ENCODE data around the gene GPATCH2. TPM values are rescaled to one million over a fixed set of nuclear protein-coding genes. Genes with fewer than 3 reads are reported as not detected.
"Not testable (repeated sequence)": the region's sequence is repeated elsewhere in the genome, so short reads cannot be mapped to it uniquely, and the experiment has no call there.

The GPATCH2 gene
- total and polyA plus RNA-seq, 8 donors: 11.0 to 28.5 (median 23.3) TPM

DNA sequence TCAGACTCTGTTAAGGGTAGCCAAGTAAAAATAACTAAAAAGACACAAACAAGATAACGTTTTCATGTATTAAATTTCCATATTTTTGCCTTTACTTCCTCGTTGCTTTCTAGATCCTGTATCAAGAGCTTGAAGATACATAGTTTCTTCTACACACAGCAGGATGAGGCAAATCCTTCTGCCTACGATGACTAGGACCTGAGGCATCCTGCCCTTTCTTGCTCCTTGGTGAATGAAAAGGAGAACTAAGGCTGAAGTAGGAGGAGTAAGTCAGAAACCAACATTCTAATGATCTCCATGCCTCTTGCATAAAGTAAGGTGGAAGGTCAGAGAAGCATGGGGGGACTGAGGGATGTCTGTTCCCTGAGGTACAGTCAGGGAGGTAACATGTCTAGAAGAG is 102.6 kb downstream of the GPATCH2 start:
- TF ChIP-seq, protein P1, sequence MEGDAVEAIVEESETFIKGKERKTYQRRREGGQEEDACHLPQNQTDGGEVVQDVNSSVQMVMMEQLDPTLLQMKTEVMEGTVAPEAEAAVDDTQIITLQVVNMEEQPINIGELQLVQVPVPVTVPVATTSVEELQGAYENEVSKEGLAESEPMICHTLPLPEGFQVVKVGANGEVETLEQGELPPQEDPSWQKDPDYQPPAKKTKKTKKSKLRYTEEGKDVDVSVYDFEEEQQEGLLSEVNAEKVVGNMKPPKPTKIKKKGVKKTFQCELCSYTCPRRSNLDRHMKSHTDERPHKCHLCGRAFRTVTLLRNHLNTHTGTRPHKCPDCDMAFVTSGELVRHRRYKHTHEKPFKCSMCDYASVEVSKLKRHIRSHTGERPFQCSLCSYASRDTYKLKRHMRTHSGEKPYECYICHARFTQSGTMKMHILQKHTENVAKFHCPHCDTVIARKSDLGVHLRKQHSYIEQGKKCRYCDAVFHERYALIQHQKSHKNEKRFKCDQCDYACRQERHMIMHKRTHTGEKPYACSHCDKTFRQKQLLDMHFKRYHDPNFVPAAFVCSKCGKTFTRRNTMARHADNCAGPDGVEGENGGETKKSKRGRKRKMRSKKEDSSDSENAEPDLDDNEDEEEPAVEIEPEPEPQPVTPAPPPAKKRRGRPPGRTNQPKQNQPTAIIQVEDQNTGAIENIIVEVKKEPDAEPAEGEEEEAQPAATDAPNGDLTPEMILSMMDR (IDR thresholded peaks at IDR 0.05): no peak
- Histone ChIP-seq H3K36me3 (no peaks in the 10 kb centered on the region), H3K4me1 (no peaks in the 10 kb centered on the region), H3K9me3 (no peaks in the 10 kb centered on the region), H3K27me3 (no peaks in the 10 kb centered on the region), H3K4me3 (no peak overlapping the region), H3K27ac (no peak overlapping the region)
- ATAC-seq (no peak), DNase-seq (no peak)
- intact Hi-C loops (cut with DNase I): no loop called here

DNA sequence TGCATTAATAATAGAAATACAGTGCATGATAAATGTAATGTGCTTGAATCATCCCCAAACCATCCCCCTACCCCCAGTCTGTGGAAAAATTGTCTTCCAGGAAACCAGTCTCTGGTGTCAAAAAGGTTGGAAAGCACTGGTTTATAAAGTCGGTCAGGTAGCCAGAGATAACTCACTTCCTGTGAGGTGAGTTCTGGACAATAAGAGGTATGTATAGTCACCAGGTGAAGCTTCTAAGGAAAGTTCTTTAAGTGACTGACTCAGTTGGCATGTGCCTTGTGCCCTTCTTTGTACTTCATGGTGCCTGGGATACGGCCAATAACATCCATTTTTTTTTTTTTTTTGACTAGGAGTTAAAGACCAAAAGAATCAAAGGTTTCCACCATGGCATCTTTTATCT is 103.7 kb downstream of the GPATCH2 start:
- Histone ChIP-seq H3K4me3 (no peak overlapping the region), H3K36me3 (no peaks in the 10 kb centered on the region), H3K9me3 (no peaks in the 10 kb centered on the region), H3K27me3 (no peaks in the 10 kb centered on the region), H3K4me1 (no peaks in the 10 kb centered on the region), H3K27ac (no peak overlapping the region)
- ATAC-seq: no peak
- TF ChIP-seq, protein P1 (IDR thresholded peaks at IDR 0.05): no peak
- intact Hi-C loops (cut with DNase I): no loop called here
- DNase-seq: no peak

DNA sequence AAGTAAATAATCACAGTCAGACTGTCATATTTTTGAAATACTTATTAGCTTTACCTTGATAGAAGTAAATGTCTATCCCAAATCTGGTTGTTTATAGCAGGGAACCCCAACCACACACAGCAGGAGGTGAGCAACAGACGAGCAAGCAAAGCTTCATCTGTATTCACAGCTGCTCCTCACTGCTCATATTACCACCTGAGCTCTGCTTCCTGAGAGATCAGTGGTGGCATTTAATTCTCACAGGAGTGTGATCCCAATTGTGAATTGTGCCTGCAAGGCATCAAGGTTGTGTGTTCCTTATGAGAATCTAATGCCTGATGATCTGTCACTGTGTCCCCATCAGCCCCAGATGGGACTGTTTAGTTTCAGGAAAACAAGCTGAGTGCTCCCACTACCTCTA is 104.3 kb downstream of the GPATCH2 start:
- Histone ChIP-seq H3K27me3 (no peaks in the 10 kb centered on the region), H3K9me3 (no peaks in the 10 kb centered on the region), H3K36me3 (no peaks in the 10 kb centered on the region), H3K4me1 (no peaks in the 10 kb centered on the region), H3K4me3 (no peak overlapping the region), H3K27ac (no peak overlapping the region)
- ATAC-seq (no peak), DNase-seq (no peak)
- intact Hi-C loops (cut with DNase I): no loop called here
- TF ChIP-seq, protein P1 (IDR thresholded peaks at IDR 0.05): no peak

DNA sequence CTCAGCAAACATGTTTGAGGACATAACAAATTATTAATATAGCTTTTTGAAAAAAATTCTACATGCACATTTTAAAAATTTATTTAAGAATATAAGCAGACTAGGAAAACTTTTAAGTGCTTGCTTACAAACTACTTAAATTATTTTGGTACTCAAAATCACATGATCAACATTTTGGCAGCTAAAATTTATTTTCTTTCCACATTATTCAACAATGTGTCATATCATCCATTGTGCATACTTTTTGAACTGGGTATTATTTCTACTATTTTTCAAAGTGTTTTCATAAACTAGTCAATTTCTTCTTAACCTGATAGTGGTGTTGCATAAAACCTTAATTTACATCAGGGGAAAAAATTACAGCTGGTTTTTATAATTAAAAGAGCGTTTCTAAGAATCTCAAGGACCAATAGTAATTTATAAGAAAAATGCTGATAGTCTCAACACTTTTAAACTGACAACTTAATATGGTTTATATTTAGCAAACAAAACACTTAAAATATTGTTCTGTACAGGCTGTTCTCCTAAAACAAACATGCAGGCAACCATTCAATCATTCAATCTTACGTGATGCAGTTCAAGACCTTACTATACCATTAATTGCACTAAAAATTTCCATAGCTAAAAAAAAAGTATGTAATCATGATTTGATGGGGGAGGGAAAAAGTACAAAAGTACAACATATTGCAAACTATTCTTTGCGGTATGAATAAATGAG is 105.0 kb downstream of the GPATCH2 start:
- intact Hi-C loops (cut with DNase I): no loop called here
- DNase-seq: no peak

DNA sequence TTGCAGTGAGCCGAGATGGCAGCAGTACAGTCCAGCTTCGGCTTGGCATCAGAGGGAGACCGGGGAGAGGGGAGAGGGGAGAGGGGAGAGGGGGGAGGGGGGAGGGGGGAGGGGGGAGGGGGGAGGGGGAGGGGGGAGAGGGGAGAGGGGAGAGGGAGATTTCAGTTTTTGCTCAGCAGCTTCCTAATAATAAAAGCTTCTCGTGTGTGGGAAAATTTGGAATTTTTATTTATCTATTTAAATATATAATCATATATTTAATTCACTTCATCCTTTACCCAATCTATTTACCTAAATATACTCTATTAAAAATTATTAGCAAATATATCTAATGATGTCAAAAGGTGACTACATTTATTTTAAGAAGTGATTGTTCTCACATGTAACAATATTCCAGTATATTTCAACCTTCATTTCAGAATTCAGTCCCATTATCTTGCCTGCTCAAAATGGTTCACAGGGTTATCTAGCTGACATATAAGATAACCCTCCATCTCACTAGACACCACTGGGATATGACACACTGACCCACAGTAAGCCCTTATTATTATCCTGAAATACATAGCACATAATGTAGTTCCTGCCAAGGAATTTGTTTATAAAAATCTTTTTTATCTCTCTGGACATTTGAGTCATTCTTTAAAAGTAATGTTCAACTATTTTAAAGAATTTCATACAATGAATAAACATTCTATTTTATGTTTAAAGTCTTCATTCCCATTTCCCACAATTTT is 105.9 kb downstream of the GPATCH2 start:
- DNase-seq: no peak
- H3K36me3 ChIP-seq: no peaks in the 10 kb centered on the region
- H3K27ac ChIP-seq: no peak overlapping the region
- no peaks in the 10 kb centered on the region for H3K4me1 ChIP-seq
- ATAC-seq: no peak
- H3K4me3 ChIP-seq: no peak overlapping the region
- intact Hi-C loops (cut with DNase I): no loop called here
- TF ChIP-seq, protein P1 (IDR thresholded peaks at IDR 0.05): no peak
- no peaks in the 10 kb centered on the region for H3K27me3 ChIP-seq
- no peaks in the 10 kb centered on the region for H3K9me3 ChIP-seq

More for the DNA sequence above, 105.0 kb downstream of the GPATCH2 start:
- ATAC-seq: no peak
- H3K4me3 ChIP-seq: no peak overlapping the region
- TF ChIP-seq, protein P1 (IDR thresholded peaks at IDR 0.05): no peak
- H3K4me1 ChIP-seq: no peaks in the 10 kb centered on the region
- H3K27ac ChIP-seq: no peak overlapping the region
- H3K9me3 ChIP-seq: no peaks in the 10 kb centered on the region
- H3K27me3 ChIP-seq: no peaks in the 10 kb centered on the region
- H3K36me3 ChIP-seq: no peaks in the 10 kb centered on the region

DNA sequence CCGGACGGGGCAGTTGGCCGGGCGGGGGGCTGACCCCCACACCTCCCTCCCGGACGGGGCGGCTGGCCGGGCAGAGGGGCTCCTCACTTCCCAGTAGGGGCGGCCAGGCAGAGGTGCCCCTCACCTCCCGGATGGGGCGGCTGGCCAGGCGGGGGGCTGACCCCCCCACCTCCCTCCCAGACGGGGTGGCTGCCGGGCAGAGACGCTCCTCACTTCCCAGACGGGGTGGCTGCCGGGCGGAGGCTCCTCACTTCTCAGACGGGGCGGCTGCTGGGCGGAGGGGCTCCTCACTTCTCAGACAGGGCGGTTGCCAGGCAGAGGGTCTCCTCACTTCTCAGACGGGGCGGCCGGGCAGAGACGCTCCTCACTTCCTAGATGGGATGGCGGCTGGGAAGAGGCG is 107.0 kb downstream of the GPATCH2 start:
- H3K36me3 ChIP-seq; H3K27me3 ChIP-seq; ATAC-seq; H3K4me3 ChIP-seq; H3K9me3 ChIP-seq; H3K27ac ChIP-seq; H3K4me1 ChIP-seq; intact Hi-C loops (cut with DNase I); DNase-seq: not testable (repeated sequence)

All from left lung (tissue), 10 donors.